Amniotic stem cell (primary cell): ENCODE measurements around the gene SEMA5A.
"Not testable (repeated sequence)": the region's sequence is repeated elsewhere in the genome, so short reads cannot be mapped to it uniquely, and the experiment has no call there.

Source experiments
- DNase-seq: peaks from one replicate; lab custom pipeline; 2025; lab: John Stamatoyannopoulos, UW

Gene SEMA5A

DNA sequence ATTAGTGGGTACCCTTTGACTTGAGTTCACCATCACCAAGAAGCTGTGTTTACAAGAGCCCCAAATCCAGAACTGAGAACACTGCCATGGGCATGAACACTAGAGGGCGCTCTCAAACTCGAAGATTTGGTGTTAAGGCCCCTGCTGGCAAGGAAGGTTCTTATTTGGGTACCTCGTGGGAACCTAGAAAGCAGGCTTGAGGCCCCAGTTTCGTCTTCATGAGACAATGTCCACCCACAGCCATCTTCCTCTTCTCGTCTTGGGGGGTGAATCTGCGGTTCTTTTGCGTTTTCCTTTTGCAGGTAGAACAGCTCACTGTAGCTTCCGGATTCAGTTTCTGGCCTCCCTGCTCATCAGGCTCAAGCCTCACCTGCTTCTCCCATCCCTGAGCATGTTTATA, 184.0 kb downstream of the SEMA5A start:
- no peak for DNase-seq

DNA sequence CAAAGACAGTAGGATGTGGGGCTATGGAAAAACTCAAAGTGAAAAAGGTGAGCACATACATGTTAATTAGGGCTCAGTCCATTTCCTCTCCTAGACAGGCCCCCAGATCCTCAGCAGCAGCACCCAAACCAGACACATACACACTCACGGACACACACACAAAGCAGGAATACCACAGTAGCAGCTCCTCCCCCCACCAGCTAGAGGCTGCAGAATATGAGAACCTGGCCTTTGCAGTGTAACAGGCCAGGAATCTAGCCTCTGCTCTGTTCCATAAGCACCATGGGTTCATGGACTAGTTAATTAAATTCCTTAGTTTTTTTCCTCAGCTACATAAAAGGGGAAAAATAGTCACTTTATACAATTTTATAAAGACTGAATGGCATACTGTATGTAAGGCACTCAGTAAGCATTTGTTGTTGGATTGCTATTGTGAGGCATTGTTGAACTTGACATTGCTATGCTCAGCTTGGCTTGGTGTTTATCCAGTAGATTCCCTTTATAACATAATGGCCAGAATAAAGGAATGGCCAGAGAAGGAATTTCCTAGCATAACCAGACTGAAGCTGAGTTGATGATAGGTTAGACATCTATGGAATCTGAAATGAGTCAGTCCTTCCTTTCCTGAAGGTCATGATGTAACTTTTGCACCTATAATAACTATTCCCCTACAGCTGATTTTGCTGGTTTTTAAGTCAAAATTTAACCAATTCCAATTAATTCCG, 186.8 kb downstream of the SEMA5A start:
- DNase-seq = no peak

DNA sequence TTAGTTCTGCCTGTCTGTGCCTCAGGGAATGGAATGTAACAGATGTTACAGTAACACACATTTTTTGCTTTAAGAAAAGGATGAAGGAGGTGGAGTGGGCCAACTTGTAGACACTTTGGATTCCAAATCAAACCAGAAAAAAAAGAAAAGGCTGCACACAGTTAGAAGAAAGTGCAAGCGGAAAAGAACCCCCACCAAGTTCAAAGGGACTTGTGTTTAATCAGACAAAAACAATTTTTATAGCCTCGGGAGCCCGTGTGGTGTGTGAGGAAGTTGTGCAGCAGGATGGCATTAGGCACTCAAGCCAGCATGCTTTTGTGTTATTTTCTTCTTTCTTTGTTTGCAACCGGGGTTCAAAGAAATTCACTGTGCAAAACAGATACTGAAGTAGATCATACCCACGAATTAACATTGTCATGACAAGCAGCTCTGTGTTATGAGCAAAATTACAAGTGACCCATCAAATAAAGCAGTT, 189.5 kb downstream of the SEMA5A start:
- no peak for DNase-seq

DNA sequence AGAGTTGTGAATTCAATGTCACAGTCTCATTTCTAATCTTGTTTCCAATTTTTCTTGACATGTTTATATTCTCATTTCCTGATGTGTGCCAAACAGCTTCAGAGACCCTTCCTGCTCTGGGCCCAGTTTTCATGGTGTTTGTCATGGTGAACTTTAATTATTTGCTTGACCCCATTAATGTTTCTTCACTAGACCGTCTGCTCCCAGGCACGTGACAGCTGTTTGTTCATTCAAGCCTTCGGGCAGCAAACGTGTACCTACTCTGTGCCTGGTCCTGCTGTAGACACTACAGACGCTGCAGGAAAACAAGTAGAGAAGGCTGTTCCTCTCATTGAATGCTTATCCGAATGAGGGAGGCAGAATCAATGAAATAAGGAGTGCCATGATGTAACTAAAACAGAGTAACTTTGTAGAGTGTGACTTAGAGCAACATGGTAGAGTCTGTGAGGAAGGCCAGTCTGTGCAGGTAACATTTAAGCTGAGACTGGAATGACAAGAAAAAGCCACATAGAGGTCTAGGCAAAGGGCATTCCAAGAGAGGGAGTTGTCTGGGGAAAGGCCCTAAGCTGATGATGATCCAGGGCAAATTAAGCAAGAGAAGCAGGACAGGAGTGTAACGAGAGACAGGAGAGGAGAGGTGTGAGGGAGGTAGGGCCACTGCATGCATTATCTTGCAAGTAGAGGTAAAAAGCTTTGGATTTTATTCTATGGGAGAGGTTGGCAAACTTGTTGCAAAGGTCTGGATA, 191.4 kb downstream of the SEMA5A start:
- no peak for DNase-seq

DNA sequence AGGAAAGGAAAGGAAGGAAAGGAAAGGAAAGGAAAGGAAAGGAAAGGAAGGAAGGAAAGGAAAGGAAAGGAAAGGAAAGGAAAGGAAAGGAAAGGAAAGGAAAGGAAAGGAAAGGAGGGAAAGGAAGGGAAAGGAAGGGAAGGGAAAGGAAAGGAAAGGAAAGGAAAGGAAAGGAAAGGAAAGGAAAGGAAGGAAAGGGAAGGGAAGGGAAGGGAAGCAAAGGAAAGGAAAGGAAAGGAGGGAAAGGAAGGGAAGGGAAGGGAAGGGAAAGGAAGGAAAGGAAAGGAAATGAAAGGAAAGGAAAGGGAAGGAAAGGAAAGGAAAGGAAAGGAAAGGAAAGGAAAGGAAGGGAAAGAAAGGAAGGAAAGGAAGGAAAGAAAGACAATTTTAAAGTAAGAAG, 192.8 kb downstream of the SEMA5A start:
- DNase-seq = not testable (repeated sequence)

DNA sequence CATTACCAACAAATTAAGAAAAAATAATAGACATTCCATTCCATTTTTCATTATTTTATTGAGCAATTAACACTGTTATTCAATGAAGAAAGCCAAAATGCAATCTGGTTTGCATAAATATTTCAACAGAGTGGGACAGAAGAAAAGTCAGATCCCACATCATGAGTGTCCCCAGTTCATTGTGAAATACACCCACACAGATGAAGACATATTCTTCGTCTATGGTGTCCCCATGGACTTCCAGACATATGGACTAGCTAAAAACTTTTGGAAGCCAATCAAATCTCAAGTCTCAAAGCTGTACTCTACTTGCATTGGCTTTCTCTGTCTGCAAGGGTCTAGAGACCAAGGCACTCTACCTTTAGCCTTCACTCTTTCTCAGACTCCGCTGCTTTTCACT, 194.3 kb downstream of the SEMA5A start:
- no peak for DNase-seq

DNA sequence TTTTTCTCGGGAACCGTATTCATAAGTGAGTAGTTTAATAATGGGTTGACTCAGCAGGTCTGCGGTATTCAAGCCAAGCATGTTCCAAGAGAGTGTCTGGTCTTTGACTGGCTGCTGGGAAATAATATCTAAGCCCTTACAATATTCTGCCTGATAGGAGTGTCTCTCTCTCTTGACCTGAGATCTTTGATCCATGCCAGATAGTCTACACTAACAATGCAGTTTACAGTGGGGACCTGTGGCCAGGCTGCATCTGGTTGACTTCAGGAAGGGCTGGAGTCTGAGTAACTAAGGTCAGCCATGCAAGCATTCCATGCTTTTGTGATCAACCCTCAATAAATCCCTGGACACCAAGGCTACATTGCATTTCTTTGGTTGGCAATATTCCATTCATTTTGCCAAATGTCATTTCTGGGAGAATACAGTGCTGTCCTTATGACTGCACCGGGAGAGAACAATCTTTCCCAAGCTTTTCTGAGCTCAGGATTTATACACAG, 195.5 kb downstream of the SEMA5A start:
- DNase-seq = no peak

DNA sequence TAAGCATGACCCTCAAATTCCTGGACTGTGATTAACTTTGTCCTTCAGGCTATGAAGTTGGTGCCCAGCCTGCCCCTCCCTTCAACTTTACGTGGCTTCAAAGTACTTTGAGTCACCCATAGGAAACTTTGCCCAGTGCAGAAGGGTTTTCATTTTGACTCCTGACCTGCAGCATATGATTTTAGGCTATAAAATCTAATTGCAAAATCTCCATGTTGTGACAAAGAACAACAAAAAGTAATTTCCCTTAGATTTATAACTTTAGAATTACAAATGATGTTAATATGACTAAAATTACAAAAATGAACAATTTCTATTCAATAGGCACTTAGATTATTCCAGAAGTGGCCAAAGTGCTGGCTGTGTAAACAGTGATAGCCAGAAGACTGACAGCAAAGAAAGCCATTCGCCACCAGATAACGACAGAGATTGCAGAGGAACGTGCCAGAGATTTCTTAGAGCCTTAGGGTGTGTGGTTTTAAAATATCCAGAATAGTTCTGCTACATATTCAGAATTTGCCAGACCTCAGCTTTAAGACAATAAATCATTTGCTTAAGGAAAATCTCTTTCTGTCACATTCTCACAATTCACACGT, 197.4 kb downstream of the SEMA5A start:
- peak; percentile 35 for DNase-seq

DNA sequence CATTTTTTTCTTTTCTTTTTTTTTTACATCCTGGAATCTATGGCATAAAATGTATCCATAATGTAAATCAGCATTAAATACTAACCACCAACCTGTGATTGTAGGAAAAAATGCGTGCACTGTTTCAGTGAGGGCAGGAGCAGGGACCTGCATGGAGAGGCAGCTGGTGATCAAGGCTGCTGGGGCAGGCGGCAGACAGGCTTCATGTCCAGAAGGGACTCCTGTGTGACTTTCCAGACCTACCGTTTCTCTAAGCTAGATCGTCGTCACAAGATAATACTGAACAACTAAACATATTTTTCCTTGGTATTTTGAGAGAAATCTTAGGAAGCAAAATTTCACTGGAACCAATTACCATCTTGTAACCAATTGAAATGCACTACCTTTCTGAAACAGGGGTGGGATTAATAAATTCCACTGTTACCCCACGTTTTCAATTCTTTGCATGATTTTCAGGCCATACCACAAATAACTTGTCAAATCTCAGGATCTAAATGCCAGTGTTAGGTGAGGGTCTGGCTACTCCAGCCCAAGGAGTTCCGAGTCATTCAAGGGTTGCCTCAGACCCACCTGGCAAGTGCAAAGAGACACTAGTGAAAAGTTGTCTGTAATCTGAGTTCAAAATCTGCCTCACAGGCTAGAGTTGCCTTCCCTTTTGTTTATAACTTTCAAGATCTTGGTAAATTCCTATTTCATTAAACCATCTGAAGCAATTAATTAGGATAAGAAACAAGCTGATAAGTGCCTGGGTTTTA, 198.2 kb downstream of the SEMA5A start:
- DNase-seq = no peak

DNA sequence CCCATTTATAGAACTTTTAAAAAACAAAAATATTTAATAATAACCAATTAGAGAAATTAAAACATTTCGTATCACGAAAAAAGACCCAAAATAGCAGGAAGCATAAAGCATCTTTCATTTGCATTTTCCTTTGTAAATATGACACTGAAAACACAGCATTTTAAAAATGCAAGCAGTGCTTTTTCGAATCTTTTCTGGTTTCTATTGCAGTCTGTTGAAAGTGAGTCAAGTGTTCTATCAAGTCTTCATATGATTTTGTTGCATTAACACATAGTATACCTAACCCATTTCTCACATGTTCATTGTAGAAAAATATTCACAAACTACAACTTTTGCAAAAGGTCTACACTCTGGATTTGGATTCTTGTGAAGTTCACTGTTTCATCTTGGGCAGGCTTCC, 198.8 kb downstream of the SEMA5A start:
- no peak for DNase-seq

DNA sequence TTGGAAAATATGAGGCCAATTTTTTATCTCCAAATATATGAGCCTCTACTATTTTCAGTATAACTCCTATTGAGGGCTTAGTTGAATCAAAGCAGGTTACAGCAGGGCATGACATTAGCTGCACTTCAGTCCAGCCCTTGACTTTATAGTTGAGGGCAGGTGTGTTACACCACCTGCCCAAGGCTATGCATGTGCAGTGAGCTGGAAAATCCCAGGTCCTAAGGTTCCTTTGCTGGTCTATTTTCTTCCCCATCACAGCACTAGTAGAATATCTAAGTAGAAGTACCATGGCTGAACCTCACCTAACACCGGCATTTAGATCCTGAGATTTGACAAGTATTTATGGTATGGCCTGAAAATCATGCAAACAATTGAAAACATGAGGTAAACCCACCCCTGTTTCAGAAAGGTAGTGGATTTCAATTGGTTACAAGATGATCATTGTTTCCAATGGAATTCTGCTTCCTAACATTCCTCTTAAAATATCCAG, 201.1 kb downstream of the SEMA5A start:
- DNase-seq = no peak

DNA sequence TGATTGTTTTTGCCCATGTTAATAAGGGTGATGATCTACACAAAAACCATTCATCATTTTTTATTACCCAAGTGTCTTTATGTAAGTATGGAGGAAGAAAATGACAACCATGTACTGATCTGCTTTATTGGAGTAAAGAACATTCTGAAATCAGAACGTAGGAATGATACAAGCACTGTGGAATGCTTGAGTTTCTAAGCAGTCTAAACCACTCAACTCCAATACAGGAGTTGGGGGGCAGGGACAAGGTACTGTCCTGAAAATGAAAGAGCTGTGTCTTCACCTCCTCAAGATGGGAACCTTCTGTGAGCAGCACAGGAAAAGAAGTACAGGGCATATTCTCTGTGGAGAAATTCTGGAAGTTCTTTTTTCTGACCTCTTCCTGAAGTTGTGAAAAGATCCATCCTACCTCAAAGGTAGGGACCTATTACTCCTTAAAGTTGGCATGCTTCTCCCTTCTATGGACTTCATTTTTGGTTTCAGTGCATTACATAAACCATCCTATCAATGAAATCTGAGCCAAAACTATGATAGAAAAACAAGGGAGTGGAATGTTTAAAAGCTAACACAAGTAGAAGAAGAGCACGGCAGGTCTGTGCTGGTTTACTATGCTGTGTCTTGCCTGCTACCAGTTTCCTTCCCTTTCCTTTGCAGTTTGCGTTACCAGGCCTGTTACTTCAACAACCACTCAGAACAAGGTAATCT, 202.6 kb downstream of the SEMA5A start:
- no peak for DNase-seq

DNA sequence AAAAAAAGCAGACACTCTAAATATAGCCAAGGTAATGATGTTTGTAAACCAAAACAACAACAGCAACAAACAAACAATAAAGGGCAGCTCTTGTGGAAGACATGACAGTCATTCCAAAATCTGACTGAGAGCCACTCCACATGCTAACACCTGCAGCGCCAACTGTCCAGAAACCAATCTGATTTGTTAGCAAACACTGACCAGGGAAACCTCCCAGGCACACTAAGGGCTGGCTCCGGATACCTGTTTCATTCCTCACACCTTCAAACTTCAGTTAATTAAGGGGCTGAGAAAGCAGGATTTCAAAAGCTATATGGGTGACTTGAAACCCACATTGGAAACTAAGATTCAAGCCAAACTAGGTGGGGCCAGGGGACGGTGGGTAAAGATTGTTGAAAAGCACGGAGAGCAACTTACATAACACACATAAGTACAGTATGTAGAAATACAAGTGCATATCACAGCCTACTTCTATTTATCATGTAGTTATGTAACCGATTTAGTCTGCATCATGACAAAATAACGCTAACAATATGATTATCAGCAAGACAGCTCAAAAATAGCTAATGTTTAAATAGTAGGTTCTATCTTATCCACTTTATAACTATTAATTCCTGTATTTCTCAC, 203.6 kb downstream of the SEMA5A start:
- DNase-seq = no peak

DNA sequence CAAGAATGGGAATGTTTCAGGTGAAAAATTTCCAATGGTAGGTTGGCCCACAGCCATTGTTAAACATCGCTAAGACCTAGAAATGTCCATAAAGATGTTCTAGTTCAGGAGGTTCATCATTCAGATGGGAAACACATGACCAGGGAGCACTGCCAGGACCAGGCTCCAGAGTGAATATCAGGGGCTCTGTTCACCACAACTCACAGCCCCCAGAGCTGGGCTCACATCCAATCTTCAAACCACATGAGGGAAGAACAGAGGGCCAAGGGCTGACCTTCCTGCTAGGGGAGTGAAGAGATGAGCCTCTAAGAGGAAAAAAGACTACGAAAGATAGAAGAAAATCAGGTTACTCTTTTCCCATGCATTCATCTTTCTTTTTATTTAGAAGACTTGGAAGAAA, 205.8 kb downstream of the SEMA5A start:
- DNase-seq = no peak

DNA sequence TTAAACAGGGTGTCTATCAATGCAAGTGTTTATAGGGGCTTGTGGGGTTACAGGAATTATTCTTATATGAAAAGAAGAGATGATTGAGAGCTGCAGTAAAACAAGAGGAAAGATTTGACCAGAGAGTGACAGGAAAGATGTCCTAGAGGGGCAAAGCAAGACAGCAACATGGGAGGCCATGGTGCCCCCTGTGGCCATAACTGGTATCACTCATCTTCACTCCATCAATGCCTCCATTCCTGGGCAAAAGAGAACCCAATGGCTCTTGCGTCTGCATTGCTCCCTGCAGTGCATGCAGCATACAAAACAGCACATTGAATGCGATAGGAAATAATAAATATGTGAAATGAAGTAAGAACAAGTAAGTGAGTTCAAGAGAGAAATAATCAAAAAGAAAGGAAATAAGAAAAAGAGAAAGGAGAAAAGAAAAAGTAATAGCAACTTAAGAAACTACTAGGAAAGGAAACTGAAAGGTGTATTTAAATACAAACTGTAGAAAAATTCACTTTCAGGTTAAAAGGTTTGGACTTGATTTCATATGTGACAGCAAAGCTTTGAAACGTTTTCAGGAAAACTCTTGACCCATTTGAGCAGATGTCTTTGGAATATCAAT, 206.6 kb downstream of the SEMA5A start:
- no peak for DNase-seq

DNA sequence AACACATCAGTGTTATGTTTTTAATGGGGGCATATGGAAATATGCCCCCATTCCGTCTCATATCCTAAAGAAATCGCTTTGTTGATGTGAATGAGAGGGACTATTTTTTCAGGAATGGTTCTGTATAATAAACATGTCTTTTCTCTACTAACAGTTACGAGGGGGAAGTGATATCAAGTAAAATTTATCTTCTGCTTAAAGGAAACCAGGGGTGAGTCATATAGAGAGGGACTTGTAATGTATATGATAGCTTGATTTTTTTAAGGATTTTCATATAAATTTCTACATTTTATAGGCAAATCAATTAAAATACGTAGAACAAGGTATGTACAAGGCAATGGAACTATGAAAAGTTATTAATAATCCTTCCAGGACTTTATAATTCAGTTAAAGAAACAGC, 207.1 kb downstream of the SEMA5A start:
- no peak for DNase-seq

DNA sequence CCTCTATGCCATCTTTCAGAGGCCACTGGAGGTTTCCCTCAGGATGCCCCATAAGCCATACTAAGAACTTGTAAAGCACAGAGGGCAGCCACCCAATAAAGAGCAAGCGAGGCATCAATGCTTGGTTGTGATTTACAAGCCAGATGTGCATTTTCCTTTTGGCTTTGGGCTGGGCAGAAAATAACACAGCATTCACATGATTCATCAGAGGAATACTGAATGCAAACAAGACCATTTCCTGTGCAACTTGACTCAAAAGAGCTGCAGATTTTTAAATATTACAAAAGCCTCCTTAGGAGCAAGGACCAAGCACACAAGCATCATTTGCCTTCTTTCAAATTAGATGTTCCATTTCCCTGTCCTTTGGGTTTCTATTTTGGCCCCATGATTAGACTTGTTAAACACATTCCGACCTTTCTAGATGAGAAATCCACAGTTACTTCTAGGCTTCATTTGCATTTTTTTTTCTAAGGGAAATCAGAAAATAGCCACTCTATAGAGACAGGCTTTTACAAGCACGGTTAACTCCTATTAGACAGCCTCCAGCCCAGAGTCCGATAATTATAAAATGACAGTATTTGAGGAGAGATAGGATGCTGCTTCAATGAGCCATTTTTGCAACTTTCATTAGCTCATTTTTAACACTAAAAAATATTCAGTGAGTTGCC, 207.8 kb downstream of the SEMA5A start:
- DNase-seq = no peak

DNA sequence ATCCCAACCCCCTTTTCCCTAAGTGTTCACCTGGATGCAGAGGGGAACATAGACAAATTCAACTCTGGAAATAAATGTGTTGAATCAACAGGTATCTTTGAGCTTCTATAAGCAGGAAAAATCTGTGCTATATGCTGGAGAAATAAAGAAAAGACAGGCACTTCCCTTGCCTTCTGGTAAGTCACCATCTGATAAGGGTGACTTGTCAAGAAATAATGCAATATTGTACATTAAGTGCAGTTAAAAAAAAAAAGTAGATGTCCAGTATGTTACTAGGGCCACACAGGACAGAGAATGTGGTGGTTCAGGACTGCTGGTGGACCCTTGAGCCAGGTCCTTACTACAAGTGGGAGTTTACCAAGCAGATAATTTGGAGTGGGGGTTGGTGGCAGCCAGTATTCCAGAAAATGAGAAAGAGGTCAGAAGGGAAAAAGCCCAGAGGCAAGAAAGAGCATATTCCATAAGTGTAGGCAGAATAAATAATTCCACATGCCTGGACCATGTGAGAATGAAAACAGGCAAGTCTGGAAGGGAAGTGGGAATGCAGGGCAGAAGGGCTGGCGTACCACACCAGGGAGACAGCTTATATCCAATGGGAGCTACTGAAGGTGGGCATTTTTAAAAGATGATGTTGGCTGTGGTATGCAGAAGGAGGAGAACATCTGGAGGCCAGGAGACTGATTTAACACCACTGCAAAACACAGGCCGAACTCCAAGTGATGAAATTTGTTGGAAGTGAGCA, 209.9 kb downstream of the SEMA5A start:
- no peak for DNase-seq

DNA sequence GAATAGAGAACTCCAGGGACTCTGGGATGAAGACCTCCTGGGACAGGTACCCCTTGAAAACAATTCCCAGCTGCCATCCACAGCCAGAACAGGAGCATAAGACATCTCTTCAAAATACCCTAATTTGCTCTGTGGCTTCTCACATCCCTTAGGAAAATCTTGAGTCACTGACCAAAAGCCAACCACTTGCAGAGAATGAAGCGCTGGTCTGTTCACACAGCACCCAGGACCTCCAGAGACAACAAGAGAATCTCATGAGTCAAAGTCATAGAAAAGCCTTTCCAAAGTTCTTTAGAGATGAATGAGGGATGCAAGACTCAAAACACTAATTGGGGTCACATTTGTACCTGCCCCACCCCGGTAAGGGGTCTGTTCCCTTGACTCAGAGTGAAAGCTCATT, 210.6 kb downstream of the SEMA5A start:
- DNase-seq = no peak
